ENCODE results near the gene RAB3IP. TPM values are rescaled to one million over a fixed set of nuclear protein-coding genes. Genes with fewer than 3 reads are reported as not detected.

RAB3IP gene
- total and polyA plus RNA-seq, 3 experiments from 2014 or later: 33.8 to 39.7 (median 34.0) TPM

DNA sequence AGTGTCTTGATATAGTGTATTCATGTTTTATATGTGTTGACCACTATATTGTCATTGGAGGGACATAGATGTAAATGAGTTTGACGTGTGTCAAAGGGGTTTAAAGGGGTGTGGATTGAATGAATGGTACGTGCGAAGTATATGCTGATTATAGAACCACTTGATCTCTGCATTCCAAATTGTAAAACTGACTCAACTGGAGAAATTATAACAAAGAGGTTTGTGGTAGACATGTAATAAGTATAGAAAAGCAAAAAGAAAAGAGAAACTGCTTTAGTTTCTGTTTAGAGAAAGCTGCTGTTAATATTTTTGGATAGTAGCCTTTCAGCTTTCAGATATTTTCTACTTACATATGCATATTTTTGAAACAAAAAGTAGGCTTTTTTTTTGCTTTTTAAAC lies 77.4 kb downstream of the RAB3IP start:
- H3K27ac ChIP-seq (ENCODE audit: low read depth, low read length): no peak overlapping the region
- ChIA-PET CTCF (no interaction called here), POLR2A (no interaction called here)
- no peaks in the 10 kb centered on the region for H3K27me3 ChIP-seq (ENCODE audit: insufficient read depth, low read length, poor library complexity, severe bottlenecking)
- H3K4me1 ChIP-seq (ENCODE audit: insufficient read depth, low read length): no peaks in the 10 kb centered on the region
- H3K9me3 ChIP-seq (ENCODE audit: low read length): no peaks in the 10 kb centered on the region
- H3K4me1 Mint-ChIP-seq: no peaks in the 10 kb centered on the region
- no peak overlapping the region for H3K27ac Mint-ChIP-seq
- H3K9me3 Mint-ChIP-seq: peaks cover 0 to under 1% (median 0%) of the 10 kb centered on the region in 5 donors
- H3K36me3 ChIP-seq (ENCODE audit: insufficient read depth, low read length): no peaks in the 10 kb centered on the region
- no peak for DNase-seq
- peaks cover 25 to 42% (median 34%) of the 10 kb centered on the region in 3 donors for H3K36me3 Mint-ChIP-seq
- no peaks in the 10 kb centered on the region for H3K27me3 Mint-ChIP-seq
- no peak overlapping the region for H3K4me3 Mint-ChIP-seq
- no peak overlapping the region for H3K4me3 ChIP-seq (ENCODE audit: low read length)

DNA sequence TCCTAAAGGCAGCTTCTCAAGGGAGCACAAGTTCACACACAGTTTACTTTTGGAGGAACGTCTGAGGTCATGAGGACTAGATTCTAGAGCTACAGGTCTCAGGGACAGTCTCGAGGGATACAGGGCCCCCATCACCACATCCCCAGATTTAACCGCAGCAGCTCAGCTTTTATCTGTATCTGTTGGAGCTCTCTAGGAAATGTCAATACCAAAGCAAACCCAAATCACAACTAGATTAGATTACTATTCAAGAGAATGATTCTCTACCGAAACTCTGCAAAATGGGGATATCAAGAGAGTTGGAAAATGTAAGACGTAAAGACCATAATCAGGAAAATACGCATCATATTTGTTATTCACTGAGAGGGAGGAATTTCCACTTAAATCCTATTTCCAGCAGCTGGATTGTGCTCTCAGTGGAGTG lies 82.4 kb downstream of the RAB3IP start:
- Histone ChIP-seq H3K4me3 (ENCODE audit: low read length) (no peak overlapping the region), H3K27ac (ENCODE audit: low read depth, low read length) (no peak overlapping the region), H3K36me3 (ENCODE audit: insufficient read depth, low read length) (no peaks in the 10 kb centered on the region), H3K4me1 (ENCODE audit: insufficient read depth, low read length) (no peaks in the 10 kb centered on the region), H3K9me3 (ENCODE audit: low read length) (no peaks in the 10 kb centered on the region), H3K27me3 (ENCODE audit: insufficient read depth, low read length, poor library complexity, severe bottlenecking) (no peaks in the 10 kb centered on the region)
- POLR2A ChIA-PET: no interaction called here
- no peak overlapping the region for H3K27ac Mint-ChIP-seq
- H3K4me1 Mint-ChIP-seq: no peaks in the 10 kb centered on the region
- CTCF ChIA-PET: no interaction called here
- no peak for DNase-seq
- no peak overlapping the region for H3K4me3 Mint-ChIP-seq
- H3K9me3 Mint-ChIP-seq: no peaks in the 10 kb centered on the region
- peaks cover 4 to 7% (median 5%) of the 10 kb centered on the region in 3 donors for H3K36me3 Mint-ChIP-seq
- H3K27me3 Mint-ChIP-seq: peaks cover 1 to 10% of the 10 kb centered on the region in 2 donors

DNA sequence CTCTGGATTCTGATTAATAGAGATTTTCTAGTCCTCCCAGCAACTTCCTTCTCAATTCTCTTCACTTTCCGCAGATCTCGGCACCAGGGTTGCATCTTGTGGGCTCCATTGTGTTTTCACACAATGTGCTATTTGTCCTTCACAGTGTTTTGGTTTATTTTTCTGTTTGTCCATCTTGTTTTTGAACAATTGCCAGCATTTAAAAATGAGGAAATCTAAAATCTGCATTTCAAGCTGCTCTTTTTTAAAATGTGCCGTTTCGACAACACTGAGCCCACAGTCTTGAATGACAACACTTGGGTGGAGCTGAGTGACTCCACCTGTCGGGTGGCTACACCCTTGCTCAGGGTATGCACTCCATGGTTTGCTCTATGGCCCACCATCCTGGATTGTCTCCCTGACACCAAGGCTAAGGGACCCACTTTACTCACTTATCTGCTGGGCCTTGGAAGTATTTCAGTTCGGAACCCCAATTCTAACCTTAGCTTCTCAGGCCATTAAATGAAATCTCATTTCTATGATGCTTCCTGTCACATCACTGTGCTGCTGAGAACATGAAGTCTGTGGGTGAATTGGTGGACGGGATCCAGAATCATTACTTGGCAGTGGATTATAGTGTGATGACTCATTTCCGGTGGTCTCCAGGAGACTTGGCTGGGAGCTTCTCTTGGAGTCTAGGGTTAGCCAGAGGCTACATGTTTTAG lies 82.9 kb downstream of the RAB3IP start:
- CTCF ChIA-PET: no interaction called here
- POLR2A ChIA-PET: no interaction called here
- H3K4me3 Mint-ChIP-seq: no peak overlapping the region

DNA sequence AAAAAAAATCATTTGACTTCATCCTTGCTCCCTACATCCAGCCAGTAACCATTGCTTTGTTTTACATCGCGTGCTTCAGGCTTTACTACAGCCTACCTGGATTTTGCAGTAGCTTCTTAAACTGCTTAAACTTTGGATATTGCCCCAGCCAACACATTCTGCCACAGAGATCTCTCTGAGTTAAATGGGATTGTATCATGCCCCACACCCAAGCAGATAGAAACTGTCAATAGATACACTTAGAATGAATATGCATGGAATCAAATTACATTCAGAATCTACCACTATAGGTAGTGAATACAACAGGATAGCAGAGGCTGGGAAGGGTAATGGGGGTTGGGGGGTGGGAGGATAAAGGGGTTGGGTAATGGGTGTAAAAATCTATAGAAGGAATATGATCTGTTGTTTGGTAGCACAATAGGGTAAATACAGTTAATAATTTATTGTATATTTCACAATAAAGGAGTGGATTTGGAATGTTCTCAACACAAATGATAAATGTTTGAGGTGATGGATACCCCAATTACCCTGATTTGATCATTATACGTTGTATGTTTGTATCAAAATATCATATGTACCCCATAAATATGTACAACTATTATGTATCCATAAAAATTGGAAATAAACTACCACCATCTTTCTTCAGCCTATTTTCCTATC lies 83.7 kb downstream of the RAB3IP start:
- H3K9me3 Mint-ChIP-seq: no peaks in the 10 kb centered on the region
- H3K36me3 Mint-ChIP-seq: no peaks in the 10 kb centered on the region
- no peaks in the 10 kb centered on the region for H3K4me1 Mint-ChIP-seq
- no peak overlapping the region for H3K4me3 ChIP-seq (ENCODE audit: low read length)
- no peak overlapping the region for H3K27ac Mint-ChIP-seq
- no peak for DNase-seq
- H3K36me3 ChIP-seq (ENCODE audit: insufficient read depth, low read length): no peaks in the 10 kb centered on the region
- H3K27me3 ChIP-seq (ENCODE audit: insufficient read depth, low read length, poor library complexity, severe bottlenecking): no peaks in the 10 kb centered on the region
- H3K27ac ChIP-seq (ENCODE audit: low read depth, low read length): no peak overlapping the region
- no peaks in the 10 kb centered on the region for H3K4me1 ChIP-seq (ENCODE audit: insufficient read depth, low read length)
- peaks cover 3 to 22% of the 10 kb centered on the region in 2 donors for H3K27me3 Mint-ChIP-seq
- CTCF ChIA-PET: no interaction called here
- POLR2A ChIA-PET: no interaction called here
- H3K4me3 Mint-ChIP-seq: no peak overlapping the region
- no peaks in the 10 kb centered on the region for H3K9me3 ChIP-seq (ENCODE audit: low read length)

More for the DNA sequence above, 82.9 kb downstream of the RAB3IP start:
- H3K4me1 Mint-ChIP-seq: no peaks in the 10 kb centered on the region
- no peak for DNase-seq
- peaks cover under 1 to 3% (median 2%) of the 10 kb centered on the region in 3 donors for H3K36me3 Mint-ChIP-seq
- H3K9me3 Mint-ChIP-seq: no peaks in the 10 kb centered on the region
- Histone ChIP-seq H3K4me3 (ENCODE audit: low read length) (no peak overlapping the region), H3K27me3 (ENCODE audit: insufficient read depth, low read length, poor library complexity, severe bottlenecking) (no peaks in the 10 kb centered on the region), H3K27ac (ENCODE audit: low read depth, low read length) (no peak overlapping the region), H3K4me1 (ENCODE audit: insufficient read depth, low read length) (no peaks in the 10 kb centered on the region), H3K36me3 (ENCODE audit: insufficient read depth, low read length) (no peaks in the 10 kb centered on the region), H3K9me3 (ENCODE audit: low read length) (no peaks in the 10 kb centered on the region)
- no peak overlapping the region for H3K27ac Mint-ChIP-seq
- peaks cover 3 to 16% of the 10 kb centered on the region in 2 donors for H3K27me3 Mint-ChIP-seq

DNA sequence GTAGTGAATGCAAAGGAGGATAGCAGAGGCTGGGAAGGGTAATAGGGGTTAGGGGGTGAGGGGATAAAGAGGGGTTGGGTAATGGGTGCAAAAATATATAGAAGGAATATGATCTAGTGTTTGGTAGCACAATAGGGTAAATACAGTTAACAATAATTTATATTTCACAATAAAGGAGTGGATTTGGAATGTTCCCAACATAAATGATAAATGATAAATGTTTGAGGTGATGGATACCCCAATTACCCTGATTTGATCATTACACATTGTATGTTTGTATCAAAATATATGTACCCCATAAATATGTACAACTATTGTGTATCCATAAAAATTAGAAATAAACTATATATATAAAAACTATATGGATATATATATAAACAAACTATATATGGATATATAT lies 85.4 kb downstream of the RAB3IP start:
- H3K27ac Mint-ChIP-seq: no peak overlapping the region
- Histone ChIP-seq H3K4me3 (ENCODE audit: low read length) (no peak overlapping the region), H3K36me3 (ENCODE audit: insufficient read depth, low read length) (no peaks in the 10 kb centered on the region), H3K27ac (ENCODE audit: low read depth, low read length) (no peak overlapping the region), H3K4me1 (ENCODE audit: insufficient read depth, low read length) (no peaks in the 10 kb centered on the region), H3K9me3 (ENCODE audit: low read length) (no peaks in the 10 kb centered on the region), H3K27me3 (ENCODE audit: insufficient read depth, low read length, poor library complexity, severe bottlenecking) (no peaks in the 10 kb centered on the region)
- H3K4me1 Mint-ChIP-seq: no peaks in the 10 kb centered on the region
- ChIA-PET POLR2A (no interaction called here), CTCF (no interaction called here)
- DNase-seq: no peak
- no peaks in the 10 kb centered on the region for H3K36me3 Mint-ChIP-seq
- no peak overlapping the region for H3K4me3 Mint-ChIP-seq
- H3K9me3 Mint-ChIP-seq: no peaks in the 10 kb centered on the region
- H3K27me3 Mint-ChIP-seq: peaks cover 3 to 24% of the 10 kb centered on the region in 2 donors

DNA sequence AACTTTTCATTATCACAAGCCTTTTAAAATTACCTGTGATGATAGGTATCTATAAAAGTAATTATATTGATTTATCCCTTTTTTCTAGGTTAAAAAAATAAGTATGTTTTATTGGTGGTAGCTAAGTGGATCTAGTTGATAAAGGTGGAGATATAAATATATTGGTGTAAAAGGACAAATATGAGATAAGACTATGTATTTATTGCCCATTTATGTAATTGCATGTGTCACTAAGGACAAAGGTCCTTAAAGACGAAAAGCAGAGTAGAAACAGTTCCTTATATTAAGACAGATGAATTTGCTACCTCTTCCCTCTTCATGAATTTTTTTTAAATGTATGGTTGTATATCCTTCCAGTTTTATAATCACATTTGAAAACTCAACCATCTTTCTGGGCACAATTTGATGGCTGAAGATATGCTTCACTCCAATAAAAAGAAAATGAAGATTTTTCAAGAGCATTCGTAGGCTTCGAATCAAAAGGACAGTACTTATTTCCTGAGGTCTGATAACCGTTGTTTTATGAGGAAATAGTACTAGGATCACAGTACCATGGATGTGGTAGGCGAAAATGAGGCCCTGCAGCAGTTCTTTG lies 86.4 kb downstream of the RAB3IP start, which contains the start of gene MYRFL:
TSS of gene MYRFL (plus strand) at position 262 of the 595 bp plus-strand sequence. CDS start at position 553, 291 bp downstream.
- Mint-ChIP-seq H3K4me1 (no peaks in the 10 kb centered on the region), H3K4me3 (no peak within 1 kb of the TSS), H3K27ac (no peak within 1 kb of the TSS), H3K36me3 (no peaks in the 10 kb centered on the region), H3K9me3 (no peaks in the 10 kb centered on the region), H3K27me3 (peaks cover 5 to 31% of the 10 kb centered on the region in 2 donors)
- CTCF ChIA-PET: no interaction called here
- no peak for DNase-seq
- no peaks in the 10 kb centered on the region for H3K27me3 ChIP-seq (ENCODE audit: insufficient read depth, low read length, poor library complexity, severe bottlenecking)
- no peaks in the 10 kb centered on the region for H3K9me3 ChIP-seq (ENCODE audit: low read length)
- no peak within 1 kb of the TSS for H3K4me3 ChIP-seq (ENCODE audit: low read length)
- no peaks in the 10 kb centered on the region for H3K36me3 ChIP-seq (ENCODE audit: insufficient read depth, low read length)
- no peak within 1 kb of the TSS for H3K27ac ChIP-seq (ENCODE audit: low read depth, low read length)
- POLR2A ChIA-PET: no interaction called here
- no peaks in the 10 kb centered on the region for H3K4me1 ChIP-seq (ENCODE audit: insufficient read depth, low read length)

DNA sequence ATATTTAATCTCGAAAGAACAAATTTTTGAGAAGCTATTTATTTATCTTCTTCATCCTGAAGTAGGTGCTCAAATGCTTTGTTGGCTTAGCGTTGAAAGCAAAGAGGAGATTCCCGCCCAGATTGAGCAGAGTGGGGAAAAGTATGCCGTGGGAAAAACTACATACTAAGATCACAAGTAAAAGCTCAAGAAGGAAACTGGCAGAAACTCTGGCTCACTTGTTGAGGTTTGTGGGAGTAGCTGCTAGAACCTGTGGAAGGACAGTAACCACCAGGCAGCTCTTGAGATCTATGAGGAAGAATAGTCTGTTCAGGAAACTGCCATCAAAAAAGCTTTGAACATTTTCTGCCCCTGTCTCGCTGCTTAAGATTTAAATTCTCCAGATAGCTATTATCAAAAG lies 90.2 kb downstream of the RAB3IP start:
- no peaks in the 10 kb centered on the region for H3K4me1 Mint-ChIP-seq
- no peak overlapping the region for H3K27ac Mint-ChIP-seq
- ChIA-PET CTCF (no interaction called here), POLR2A (no interaction called here)
- no peak overlapping the region for H3K27ac ChIP-seq (ENCODE audit: low read depth, low read length)
- H3K36me3 Mint-ChIP-seq: no peaks in the 10 kb centered on the region
- no peak overlapping the region for H3K4me3 Mint-ChIP-seq
- H3K4me3 ChIP-seq (ENCODE audit: low read length): no peak overlapping the region
- no peaks in the 10 kb centered on the region for H3K27me3 ChIP-seq (ENCODE audit: insufficient read depth, low read length, poor library complexity, severe bottlenecking)
- H3K9me3 Mint-ChIP-seq: no peaks in the 10 kb centered on the region
- no peaks in the 10 kb centered on the region for H3K36me3 ChIP-seq (ENCODE audit: insufficient read depth, low read length)
- peaks cover 5 to 48% of the 10 kb centered on the region in 2 donors for H3K27me3 Mint-ChIP-seq
- H3K9me3 ChIP-seq (ENCODE audit: low read length): no peaks in the 10 kb centered on the region
- no peak for DNase-seq
- no peaks in the 10 kb centered on the region for H3K4me1 ChIP-seq (ENCODE audit: insufficient read depth, low read length)

DNA sequence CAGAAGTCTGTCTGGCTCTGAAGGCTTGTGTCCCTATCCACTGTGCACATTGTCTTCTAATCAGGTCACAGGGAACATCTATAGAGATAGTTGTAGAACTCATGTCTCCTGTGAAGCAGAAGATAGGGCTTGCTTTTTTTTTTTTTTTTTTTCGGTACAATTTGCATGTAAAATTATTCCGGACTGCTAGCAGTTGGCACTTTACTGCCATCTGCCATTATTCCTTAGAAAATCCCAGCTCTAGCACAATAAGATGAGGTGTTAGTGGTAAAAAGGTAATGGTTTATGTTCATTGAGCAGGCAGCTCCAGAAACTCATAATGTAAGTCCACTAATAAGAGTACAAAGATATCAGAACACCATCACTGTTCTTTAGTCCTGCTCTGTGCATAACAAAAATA lies 95.0 kb downstream of the RAB3IP start:
- no peaks in the 10 kb centered on the region for H3K36me3 ChIP-seq (ENCODE audit: insufficient read depth, low read length)
- H3K36me3 Mint-ChIP-seq: no peaks in the 10 kb centered on the region
- H3K4me1 Mint-ChIP-seq: no peaks in the 10 kb centered on the region
- no peak overlapping the region for H3K27ac ChIP-seq (ENCODE audit: low read depth, low read length)
- H3K4me3 Mint-ChIP-seq: no peak overlapping the region
- no peak for DNase-seq
- H3K4me1 ChIP-seq (ENCODE audit: insufficient read depth, low read length): no peaks in the 10 kb centered on the region
- no peaks in the 10 kb centered on the region for H3K9me3 Mint-ChIP-seq
- no peak overlapping the region for H3K4me3 ChIP-seq (ENCODE audit: low read length)
- H3K27ac Mint-ChIP-seq: no peak overlapping the region
- H3K27me3 ChIP-seq (ENCODE audit: insufficient read depth, low read length, poor library complexity, severe bottlenecking): no peaks in the 10 kb centered on the region
- no peaks in the 10 kb centered on the region for H3K9me3 ChIP-seq (ENCODE audit: low read length)
- ChIA-PET CTCF (no interaction called here), POLR2A (no interaction called here)
- peaks cover 4 to 25% of the 10 kb centered on the region in 2 donors for H3K27me3 Mint-ChIP-seq

Data from CD8-positive, alpha-beta memory T cell (primary cell).